Measurements from ENCODE around the gene LRAT. TPM values are rescaled to one million over a fixed set of nuclear protein-coding genes. Genes with fewer than 3 reads are reported as not detected.

The LRAT gene
- total and polyA plus RNA-seq, 4 donors: 0.13 to 0.63 (median 0.48) TPM

DNA sequence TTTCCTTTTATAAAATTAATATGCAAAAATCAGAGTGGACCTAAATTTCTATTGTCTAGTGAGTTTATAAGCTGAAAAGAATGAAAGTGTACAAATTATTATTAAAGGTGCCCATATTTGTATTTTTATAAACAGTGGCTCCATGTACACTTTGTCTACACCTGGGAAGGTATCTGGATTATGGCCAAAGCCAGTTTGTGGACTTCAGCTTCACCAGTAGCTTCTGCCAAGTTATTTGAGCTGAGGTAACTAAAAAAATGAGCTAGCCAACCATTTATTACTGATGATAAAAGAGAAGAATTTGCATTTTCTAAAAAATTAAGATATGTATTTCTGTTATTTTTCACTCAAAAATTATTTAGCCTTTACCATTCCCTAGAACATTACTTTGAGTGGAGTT, 32.3 kb upstream of the LRAT start:
- Histone ChIP-seq H3K9ac (ENCODE audit: insufficient read depth in 1 of 2, low read length in 2 of 2) (no peak overlapping the region), H3K4me1 (ENCODE audit: control insufficient read depth in 5 of 5, insufficient read depth in 5 of 5, low read length in 5 of 5) (no peaks in the 10 kb centered on the region), H3K9me3 (ENCODE audit: control insufficient read depth in 4 of 4, insufficient read depth in 3 of 4, low read length in 3 of 4) (no peaks in the 10 kb centered on the region), H3K27ac (ENCODE audit: low read depth in 1 of 2, low read length in 1 of 2) (no peak overlapping the region), H3K27me3 (ENCODE audit: control insufficient read depth in 3 of 3, insufficient read depth in 3 of 3, low read length in 2 of 3) (no peaks in the 10 kb centered on the region), H3K4me3 (no peak overlapping the region), H3K36me3 (ENCODE audit: control insufficient read depth in 4 of 4, insufficient read depth in 4 of 4, low read length in 4 of 4) (no peaks in the 10 kb centered on the region)
- TF ChIP-seq, protein P1, sequence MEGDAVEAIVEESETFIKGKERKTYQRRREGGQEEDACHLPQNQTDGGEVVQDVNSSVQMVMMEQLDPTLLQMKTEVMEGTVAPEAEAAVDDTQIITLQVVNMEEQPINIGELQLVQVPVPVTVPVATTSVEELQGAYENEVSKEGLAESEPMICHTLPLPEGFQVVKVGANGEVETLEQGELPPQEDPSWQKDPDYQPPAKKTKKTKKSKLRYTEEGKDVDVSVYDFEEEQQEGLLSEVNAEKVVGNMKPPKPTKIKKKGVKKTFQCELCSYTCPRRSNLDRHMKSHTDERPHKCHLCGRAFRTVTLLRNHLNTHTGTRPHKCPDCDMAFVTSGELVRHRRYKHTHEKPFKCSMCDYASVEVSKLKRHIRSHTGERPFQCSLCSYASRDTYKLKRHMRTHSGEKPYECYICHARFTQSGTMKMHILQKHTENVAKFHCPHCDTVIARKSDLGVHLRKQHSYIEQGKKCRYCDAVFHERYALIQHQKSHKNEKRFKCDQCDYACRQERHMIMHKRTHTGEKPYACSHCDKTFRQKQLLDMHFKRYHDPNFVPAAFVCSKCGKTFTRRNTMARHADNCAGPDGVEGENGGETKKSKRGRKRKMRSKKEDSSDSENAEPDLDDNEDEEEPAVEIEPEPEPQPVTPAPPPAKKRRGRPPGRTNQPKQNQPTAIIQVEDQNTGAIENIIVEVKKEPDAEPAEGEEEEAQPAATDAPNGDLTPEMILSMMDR (IDR thresholded peaks at IDR 0.05; ENCODE audit: control extremely low read depth, extremely low read depth): no peak
- ATAC-seq (ENCODE audit: insufficient read depth, low FRiP score): no peak
- no peak for DNase-seq

DNA sequence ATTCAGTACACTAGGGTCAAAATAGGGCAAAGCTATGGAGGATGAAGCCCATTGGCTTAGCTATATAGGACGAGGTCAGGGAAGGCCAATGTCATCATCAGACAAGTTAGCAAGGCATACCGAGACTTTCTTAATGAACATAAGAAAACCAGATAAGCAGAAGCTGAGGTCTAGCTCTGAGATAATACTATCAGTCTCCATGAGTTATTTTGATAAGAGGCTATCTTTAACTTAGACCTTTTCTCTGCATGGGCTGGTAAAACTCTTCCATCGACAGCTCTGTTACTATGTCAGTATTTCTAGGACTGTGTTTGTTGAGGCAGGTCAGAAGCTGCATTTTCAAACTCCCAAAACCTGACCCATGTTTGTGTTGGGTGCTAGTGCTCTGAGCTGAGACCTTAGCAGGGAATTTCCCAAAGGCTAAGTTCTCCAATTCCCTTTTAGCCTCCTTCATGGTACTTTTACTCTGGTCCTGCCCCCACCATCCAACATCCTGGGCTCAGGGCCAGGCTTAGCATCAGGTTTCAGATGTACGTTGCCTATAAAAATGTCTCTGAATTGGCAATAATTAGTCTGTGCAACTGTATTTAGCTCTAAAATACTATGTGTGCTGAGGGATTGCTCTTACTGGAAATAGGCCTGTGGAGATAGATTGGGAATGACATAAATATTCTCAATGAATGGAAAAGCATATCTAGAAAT, 29.3 kb upstream of the LRAT start:
- Histone ChIP-seq H3K27ac (ENCODE audit: low read depth in 1 of 2, low read length in 1 of 2) (no peak overlapping the region), H3K9ac (ENCODE audit: insufficient read depth in 1 of 2, low read length in 2 of 2) (no peak overlapping the region), H3K4me1 (ENCODE audit: control insufficient read depth in 5 of 5, insufficient read depth in 5 of 5, low read length in 5 of 5) (no peaks in the 10 kb centered on the region), H3K9me3 (ENCODE audit: control insufficient read depth in 4 of 4, insufficient read depth in 3 of 4, low read length in 3 of 4) (no peaks in the 10 kb centered on the region), H3K36me3 (ENCODE audit: control insufficient read depth in 4 of 4, insufficient read depth in 4 of 4, low read length in 4 of 4) (no peaks in the 10 kb centered on the region), H3K27me3 (ENCODE audit: control insufficient read depth in 3 of 3, insufficient read depth in 3 of 3, low read length in 2 of 3) (no peaks in the 10 kb centered on the region), H3K4me3 (no peak overlapping the region)
- TF ChIP-seq, protein P1 (IDR thresholded peaks at IDR 0.05; ENCODE audit: control extremely low read depth, extremely low read depth): no peak
- DNase-seq: peak in 1 of 3 donors; percentile 7
- WGBS, 2 donors: 53 to 77% methylated on average over 4 of the region's 4 CpGs
- ATAC-seq (ENCODE audit: insufficient read depth, low FRiP score): no peak

DNA sequence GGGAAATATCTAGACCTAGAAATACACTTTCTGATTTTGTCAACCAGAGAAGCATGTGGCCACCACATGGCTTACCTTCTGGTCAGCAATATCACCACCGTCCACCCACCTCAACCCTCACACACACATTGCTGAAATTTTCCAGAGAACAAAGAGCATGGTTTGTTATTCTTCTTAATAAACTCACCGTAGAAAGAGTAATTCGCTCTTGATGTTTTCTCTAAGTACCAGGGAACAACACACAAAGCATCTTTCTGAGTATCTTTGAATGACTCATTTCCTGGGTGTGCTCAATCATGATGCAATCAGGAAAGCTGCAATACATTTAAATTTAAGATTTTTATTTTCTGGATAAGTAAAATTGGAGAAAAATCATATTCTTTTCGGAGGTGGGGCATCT, 24.7 kb upstream of the LRAT start:
- TF ChIP-seq, protein P1 (IDR thresholded peaks at IDR 0.05; ENCODE audit: control extremely low read depth, extremely low read depth): no peak
- H3K9ac ChIP-seq (ENCODE audit: insufficient read depth in 1 of 2, low read length in 2 of 2): no peak overlapping the region
- no peak overlapping the region for H3K4me3 ChIP-seq
- no peaks in the 10 kb centered on the region for H3K36me3 ChIP-seq (ENCODE audit: control insufficient read depth in 4 of 4, insufficient read depth in 4 of 4, low read length in 4 of 4)
- H3K27ac ChIP-seq (ENCODE audit: low read depth in 1 of 2, low read length in 1 of 2): no peak overlapping the region
- H3K4me1 ChIP-seq (ENCODE audit: control insufficient read depth in 5 of 5, insufficient read depth in 5 of 5, low read length in 5 of 5): no peaks in the 10 kb centered on the region
- DNase-seq (no peak), ATAC-seq (ENCODE audit: insufficient read depth, low FRiP score) (no peak)
- H3K9me3 ChIP-seq (ENCODE audit: control insufficient read depth in 4 of 4, insufficient read depth in 3 of 4, low read length in 3 of 4): peaks cover 0 to 2% (median 0%) of the 10 kb centered on the region in 4 donors
- no peaks in the 10 kb centered on the region for H3K27me3 ChIP-seq (ENCODE audit: control insufficient read depth in 3 of 3, insufficient read depth in 3 of 3, low read length in 2 of 3)
- WGBS, 2 donors: 75 to 88% methylated on average over 4 of the region's 4 CpGs

DNA sequence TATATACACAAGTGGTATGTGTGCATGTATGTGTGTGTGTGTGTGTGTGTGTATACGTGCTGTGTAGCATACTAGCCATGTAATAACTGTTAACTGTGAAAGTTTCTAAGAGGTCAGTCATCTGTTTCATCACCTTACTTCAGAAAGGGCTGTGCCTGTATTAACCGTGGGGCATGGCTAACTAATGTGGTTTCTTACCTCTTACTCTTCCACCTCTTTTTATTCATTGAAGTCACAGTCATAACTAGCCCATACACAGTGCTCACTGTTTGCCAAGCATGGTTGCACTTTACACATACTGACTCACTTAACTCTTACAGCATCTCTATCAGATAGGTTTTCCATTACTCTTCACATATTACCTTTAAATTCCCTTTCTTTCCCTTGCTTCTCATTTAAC, 23.7 kb upstream of the LRAT start:
- no peak for ATAC-seq (ENCODE audit: insufficient read depth, low FRiP score)
- 73 to 79% methylated on average over 2 of the region's 2 CpGs for WGBS, 2 donors
- Histone ChIP-seq H3K27me3 (ENCODE audit: control insufficient read depth in 3 of 3, insufficient read depth in 3 of 3, low read length in 2 of 3) (no peaks in the 10 kb centered on the region), H3K36me3 (ENCODE audit: control insufficient read depth in 4 of 4, insufficient read depth in 4 of 4, low read length in 4 of 4) (no peaks in the 10 kb centered on the region), H3K9ac (ENCODE audit: insufficient read depth in 1 of 2, low read length in 2 of 2) (no peak overlapping the region), H3K4me1 (ENCODE audit: control insufficient read depth in 5 of 5, insufficient read depth in 5 of 5, low read length in 5 of 5) (no peaks in the 10 kb centered on the region), H3K9me3 (ENCODE audit: control insufficient read depth in 4 of 4, insufficient read depth in 3 of 4, low read length in 3 of 4) (peaks cover 0 to 2% (median 0%) of the 10 kb centered on the region in 4 donors), H3K4me3 (no peak overlapping the region), H3K27ac (ENCODE audit: low read depth in 1 of 2, low read length in 1 of 2) (no peak overlapping the region)
- DNase-seq: no peak
- TF ChIP-seq, protein P1 (IDR thresholded peaks at IDR 0.05; ENCODE audit: control extremely low read depth, extremely low read depth): no peak

Measured in lung (tissue), 12 donors.